ENCODE measurements around the gene RNF2.
"Not testable (repeated sequence)": the region's sequence is repeated elsewhere in the genome, so short reads cannot be mapped to it uniquely, and the experiment has no call there.

The RNF2 gene

DNA sequence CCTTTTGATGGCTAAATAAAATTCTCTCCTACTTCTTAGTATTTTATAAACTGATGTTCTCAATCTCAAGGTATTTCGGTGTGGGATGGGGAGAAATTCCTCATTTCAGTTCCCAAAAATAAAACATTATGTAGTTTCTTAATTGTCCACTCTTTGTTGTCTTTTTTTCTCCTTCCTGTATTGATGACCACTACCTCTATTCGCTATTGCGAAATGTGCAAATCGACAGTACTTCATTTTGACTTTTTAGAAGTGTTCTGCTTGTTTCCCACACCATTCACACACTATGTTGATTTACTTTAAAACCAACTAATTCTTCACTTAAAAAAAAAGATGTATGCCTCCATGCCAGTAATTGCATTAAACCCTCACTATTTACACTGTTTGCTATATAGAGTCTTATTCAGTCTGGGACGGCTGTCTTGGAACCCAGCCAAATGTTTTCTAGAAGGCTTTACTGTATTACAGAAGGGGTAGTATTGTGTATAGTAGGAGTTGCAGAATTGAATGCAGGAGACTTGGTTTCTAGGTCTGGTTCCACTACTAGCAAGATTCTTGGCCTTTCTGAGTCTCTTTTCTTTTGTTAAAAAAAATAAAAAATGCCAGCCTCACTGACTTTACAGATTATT is 5.6 kb downstream of the RNF2 start:
- no peak for DNase-seq

GRCh38 chr1:185053204-185053603 is 7.8 kb downstream of the RNF2 start:
- DNase-seq = no peak

DNA sequence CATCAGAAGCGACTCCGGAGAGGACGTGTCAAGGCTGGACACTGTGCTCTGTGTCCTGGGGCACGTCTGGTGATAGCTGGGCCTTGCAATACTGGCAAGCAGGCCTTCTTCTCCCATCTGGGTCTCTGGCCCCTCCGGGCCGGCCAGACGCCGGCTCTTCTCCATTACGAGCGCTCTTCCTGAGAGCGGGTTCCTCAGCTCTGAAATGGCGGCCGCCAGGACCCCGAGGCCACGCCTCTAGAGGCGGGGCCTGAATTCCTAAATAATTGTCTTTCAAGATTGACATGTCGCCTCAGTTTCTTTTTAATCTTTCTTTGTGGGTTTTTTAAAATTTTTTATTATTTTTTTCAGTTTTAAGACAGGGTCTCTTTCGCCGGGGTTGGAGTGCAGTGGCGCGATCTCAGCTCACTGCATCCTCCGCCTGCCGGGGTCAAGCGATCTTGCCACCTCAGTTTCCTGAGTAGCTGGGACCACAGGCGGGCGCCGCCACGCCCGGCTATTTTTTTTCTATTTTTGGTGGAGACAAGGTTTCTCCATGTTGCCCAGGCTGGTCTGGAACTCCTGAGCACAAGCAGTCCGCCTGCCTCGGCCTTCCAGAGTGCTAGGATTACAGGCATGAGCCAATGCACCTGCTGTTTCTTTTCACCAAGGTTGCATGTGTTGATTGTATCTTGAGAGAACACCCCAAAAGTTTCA is 9.2 kb downstream of the RNF2 start:
- no peak for DNase-seq

- DNase-seq = no peak
These were observed 12.8 kb downstream of the RNF2 start for GRCh38 chr1:185058110-185058509.

- no peak for DNase-seq
These were observed 13.5 kb downstream of the RNF2 start for GRCh38 chr1:185058876-185059275.

DNA sequence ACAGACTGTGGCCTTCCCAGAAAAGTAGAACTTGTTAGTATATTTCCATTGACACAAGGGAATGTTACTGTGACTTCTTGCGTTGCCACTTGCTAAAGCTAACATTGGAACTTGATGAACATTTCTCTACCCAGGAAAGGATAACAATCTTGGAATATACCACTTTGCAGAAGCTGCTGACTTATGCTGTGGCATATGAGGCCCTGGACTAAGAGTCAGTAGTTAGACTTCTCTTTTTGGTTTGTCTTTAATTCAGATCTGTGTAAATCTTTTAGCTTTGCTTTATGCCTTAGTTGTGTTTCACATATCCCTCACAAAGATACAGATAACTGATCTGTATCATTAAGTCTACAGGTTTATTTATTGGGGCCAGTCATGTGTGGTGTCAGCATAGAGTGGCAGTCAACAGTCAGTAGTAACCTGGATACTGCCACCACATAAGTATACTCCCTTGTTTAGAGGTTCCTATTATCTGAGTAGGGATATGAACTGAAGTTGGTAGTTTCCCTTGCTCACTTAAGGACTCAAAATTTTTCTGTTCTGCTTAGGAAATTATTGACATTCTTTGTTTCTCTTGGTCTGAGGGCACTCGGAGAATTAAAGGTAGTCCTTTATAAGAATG is 14.7 kb downstream of the RNF2 start:
- DNase-seq = no peak

- no peak for DNase-seq
These were observed 17.5 kb downstream of the RNF2 start for GRCh38 chr1:185062710-185063370.

GRCh38 chr1:185063719-185064118 is 18.4 kb downstream of the RNF2 start:
- DNase-seq = no peak

DNA sequence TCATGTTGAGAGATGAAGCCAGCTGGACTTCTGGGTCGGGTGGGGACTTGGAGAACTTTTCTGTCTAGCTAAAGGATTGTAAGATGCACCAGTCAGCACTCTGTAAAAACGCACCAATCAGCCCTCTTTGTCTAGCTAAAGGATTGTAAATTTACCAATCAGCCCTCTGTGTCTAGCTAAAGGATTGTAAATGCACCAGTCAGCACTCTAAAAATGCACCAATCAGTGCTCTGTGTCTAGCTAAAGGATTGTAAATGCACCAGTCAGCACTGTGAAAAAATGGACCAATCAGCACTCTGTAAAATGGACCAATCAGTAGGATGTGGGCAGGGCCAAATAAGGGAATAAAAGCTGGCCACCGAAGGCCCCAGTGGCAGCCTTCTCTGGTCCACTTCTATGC is 19.6 kb downstream of the RNF2 start:
- DNase-seq = not testable (repeated sequence)

GRCh38 chr1:185066181-185066580 is 20.8 kb downstream of the RNF2 start:
- DNase-seq = no peak

GRCh38 chr1:185068341-185068740 is 23.0 kb downstream of the RNF2 start:
- DNase-seq = no peak

DNA sequence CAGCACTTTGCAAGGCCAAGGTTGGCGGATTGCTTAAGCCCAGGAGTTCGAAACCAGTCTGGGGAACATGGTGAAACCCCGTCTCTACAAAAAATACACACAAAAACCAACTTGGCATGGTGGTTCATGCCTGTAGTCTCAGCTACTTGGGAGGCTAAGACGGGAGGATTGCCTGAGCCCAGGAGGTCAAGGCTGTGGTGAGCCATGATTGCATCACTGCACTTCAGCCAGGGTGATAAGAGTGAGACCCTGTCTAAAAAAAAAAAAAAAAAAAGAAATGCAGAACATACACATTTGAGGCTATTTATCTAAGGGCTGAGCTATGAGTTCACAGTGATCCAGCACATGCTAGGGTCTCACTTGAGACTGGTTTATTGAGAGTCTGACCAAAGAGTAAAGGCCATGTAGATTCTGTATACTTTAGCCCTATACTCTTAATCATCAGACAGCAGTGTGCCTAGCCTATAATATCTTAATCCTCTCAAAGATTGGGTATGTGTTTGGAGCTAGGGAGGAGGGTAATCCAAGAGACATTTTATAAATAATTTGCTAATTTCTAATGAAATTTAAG is 23.9 kb downstream of the RNF2 start:
- no peak for DNase-seq

DNA sequence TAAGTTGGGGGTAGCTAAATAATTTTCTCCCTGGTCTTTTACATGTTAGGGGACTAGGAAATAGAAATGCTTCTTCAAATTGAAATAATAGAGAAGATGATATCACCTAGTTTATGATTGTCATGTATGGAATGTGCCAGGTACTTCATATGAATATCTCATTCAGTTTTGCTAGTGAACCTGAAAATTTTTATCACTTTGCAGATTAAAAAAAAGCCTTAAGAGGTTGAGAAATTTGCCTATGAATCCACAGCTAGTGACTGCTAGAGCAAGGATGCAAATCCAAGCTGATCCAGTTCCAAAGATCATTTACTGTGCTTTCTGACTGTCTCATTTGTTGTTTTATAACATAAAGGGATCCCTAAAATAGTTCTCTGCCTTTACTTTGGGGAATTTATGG is 24.7 kb downstream of the RNF2 start:
- DNase-seq = no peak

GRCh38 chr1:185073725-185074124 is 28.4 kb downstream of the RNF2 start:
- no peak for DNase-seq

GRCh38 chr1:185074307-185074706 is 28.9 kb downstream of the RNF2 start:
- no peak for DNase-seq

DNA sequence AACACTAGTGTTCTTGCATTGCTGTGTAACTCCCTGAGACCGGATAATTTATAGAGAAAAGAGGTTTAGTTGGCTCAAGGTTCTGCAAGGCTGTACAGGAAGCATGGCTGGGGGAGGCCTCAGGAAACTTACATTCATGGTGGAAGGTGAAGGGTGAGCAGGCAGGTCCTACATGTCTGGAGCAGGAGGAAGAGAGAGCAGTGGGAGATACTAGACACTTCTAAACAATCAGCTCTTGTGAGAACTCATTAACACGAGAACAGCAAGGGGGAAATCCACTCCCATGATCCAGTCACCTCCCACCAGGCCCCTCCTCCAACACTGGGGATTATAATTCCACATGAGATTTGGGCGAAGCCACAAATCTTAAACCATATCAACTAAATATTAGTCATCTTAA is 30.1 kb downstream of the RNF2 start:
- DNase-seq = no peak

DNA sequence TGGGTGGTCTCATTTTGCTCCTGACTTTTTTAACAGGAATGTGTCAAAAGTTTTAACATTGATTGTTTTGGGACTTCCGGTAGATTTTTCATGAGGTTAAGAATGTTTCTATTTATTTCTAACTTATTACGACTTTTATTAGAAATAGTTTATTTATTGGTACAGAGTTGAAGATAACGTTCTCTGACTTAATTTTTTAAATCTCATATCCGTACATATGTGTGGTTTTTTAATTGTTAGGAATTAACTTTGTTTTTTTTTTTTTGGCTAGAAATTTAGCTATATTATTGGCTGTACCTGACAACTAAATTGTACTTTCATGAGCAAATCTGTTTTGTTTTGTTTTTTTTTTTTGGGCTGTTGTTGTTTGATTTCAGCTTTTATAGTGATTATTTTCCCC is 32.0 kb downstream of the RNF2 start:
- no peak for DNase-seq

GRCh38 chr1:185080422-185080821 is 35.1 kb downstream of the RNF2 start:
- DNase-seq = no peak

- no peak for DNase-seq
These were observed 38.5 kb downstream of the RNF2 start for GRCh38 chr1:185083818-185084217.

- no peak for DNase-seq
These were observed 41.7 kb downstream of the RNF2 start for GRCh38 chr1:185087101-185087500.

DNA sequence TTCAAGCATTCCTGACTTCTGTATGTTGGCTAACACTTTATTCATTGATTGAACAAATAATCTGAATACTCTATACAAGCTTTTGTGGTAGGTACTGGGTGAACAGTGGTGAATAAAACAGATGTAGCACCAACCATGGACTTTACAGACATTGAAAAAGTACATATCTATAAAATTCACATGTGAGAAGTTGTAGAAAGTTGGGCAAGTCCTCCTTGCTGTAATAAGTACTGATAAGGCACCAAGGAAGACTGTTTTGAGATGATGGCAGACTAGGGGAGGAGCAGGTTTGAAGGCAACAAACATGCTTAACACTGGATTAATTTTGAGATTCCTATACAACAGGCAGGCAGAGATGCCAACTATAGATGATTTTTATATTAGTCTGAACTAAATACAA is 42.4 kb downstream of the RNF2 start:
- no peak for DNase-seq

- DNase-seq = no peak
These were observed 46.1 kb downstream of the RNF2 start for GRCh38 chr1:185091480-185091879.

DNA sequence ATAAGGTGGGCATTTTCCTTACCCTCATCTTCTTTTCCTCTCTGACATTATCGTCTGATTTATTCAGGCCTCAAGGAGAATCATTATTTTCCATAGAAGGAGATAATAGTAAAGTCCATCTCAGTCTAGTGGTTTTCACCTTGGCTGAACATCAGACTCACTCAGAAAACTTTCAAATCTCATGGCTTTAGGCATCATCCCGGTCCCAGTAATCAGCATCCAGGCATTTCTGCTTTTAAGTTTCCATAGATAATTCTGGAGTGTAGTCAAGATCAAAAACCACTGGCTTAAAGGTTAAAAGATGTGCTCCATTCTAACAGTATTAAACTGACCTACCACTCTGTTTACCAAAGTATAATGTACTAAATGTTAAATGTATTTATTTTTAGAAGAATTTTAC is 49.4 kb downstream of the RNF2 start:
- DNase-seq = no peak

DNA sequence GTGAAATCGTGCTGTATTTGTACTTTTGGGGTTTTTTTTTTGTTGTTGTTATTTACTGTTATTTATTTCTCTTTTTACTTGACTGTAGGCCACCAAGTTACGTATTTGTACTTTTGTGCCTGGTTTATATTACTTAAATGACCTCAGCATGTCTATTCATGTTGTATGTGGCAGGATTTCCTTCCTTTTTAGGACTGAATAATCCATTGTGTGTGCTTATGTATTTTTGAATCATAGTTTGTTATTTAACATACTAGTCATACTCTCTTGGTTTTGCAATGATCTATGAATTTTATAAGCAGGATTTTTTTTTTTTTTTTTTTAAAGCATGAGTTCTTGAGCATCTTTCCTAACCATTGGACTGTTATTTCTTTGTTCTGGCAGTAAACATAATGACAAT is 51.2 kb downstream of the RNF2 start:
- DNase-seq = no peak
